IMR-90 (cell line): Measurements from ENCODE around the gene GGPS1. TPM values are rescaled to one million over a fixed set of nuclear protein-coding genes. Genes with fewer than 3 reads are reported as not detected.
"Not testable (repeated sequence)": the region's sequence is repeated elsewhere in the genome, so short reads cannot be mapped to it uniquely, and the experiment has no call there.

ENCODE experiments used
- ATAC-seq: fragments of 200-7000 bp; cut with Tn5 transposase; 2 replicates; pipeline ENCODE4 v1.9.1; 2020; ENCODE audit warnings: low read depth, mild to moderate bottlenecking, moderate library complexity
- BruUV-seq: library from RNA; stranded (reverse); fragments of 400-500 nt; replicated peaks from 2 replicates; lab custom pipeline; 2021; lab: Mats Ljungman, UMichigan
- CTCF ChIA-PET: fragments of 300-600 bp; formaldehyde crosslinking; extraction: SDS; loops from one replicate; lab custom pipeline; 2021; ENCODE audit warnings: antibody characterized with exemption; lab: Yijun Ruan, JAX
- POLR2A ChIA-PET: fragments of 300-600 bp; sonication (Branson Sonifier 250); formaldehyde crosslinking; loops from one replicate; lab custom pipeline; 2022; ENCODE audit warnings: antibody characterized with exemption; ENCODE audit not compliant: unreplicated experiment; lab: Charles Lee
- DNase-seq: peaks from one replicate; pipeline ENCODE4 v3.0.0; 2013
- H2AFZ ChIP-seq: replicated peaks from 2 replicates; pipeline ENCODE3; 2013; ENCODE audit warnings: low read length, mild to moderate bottlenecking; ENCODE audit not compliant: poor library complexity
- H2AK5ac ChIP-seq: 2 replicates; pipeline ENCODE4 v1.6.1; 2013; ENCODE audit warnings: low read depth, low read length, inconsistent platforms
- H2AK9ac ChIP-seq: replicated peaks from 2 replicates; pipeline ENCODE3; 2013; ENCODE audit warnings: mild to moderate bottlenecking, low read depth, low read length, moderate library complexity; ENCODE audit not compliant: poor library complexity
- H2BK120ac ChIP-seq: 2 replicates; pipeline ENCODE4 v1.6.1; 2013; ENCODE audit warnings: low read depth, low read length, inconsistent platforms
- H2BK15ac ChIP-seq: 3 replicates; pipeline ENCODE4 v1.6.1; 2013; ENCODE audit warnings: low read depth, low read length, inconsistent platforms
- H2BK20ac ChIP-seq: 2 replicates; pipeline ENCODE4 v1.6.1; 2013; ENCODE audit warnings: low read depth, mild to moderate bottlenecking, inconsistent platforms, low read length, moderate library complexity
- H2BK5ac ChIP-seq: 2 replicates; pipeline ENCODE4 v1.6.1; 2013; ENCODE audit warnings: mild to moderate bottlenecking, low read depth, low read length, inconsistent platforms; ENCODE audit not compliant: poor library complexity, severe bottlenecking
- H3K14ac ChIP-seq: replicated peaks from 2 replicates; pipeline ENCODE4 v1.6.1; 2013; ENCODE audit warnings: low read depth, low read length, inconsistent platforms
- H3K18ac ChIP-seq: 2 replicates; pipeline ENCODE4 v1.6.1; 2013; ENCODE audit warnings: low read depth, low read length, control low read depth
- H3K23ac ChIP-seq: 2 replicates; pipeline ENCODE4 v1.6.1; 2013; ENCODE audit warnings: low read depth, low read length, inconsistent platforms
- H3K27ac ChIP-seq: 2 replicates; pipeline ENCODE4 v1.5.1; 2013; ENCODE audit warnings: mild to moderate bottlenecking, control low read depth, low read length; ENCODE audit not compliant: insufficient read depth
- H3K27me3 ChIP-seq: 2 replicates; pipeline ENCODE4 v1.6.1; 2013; ENCODE audit warnings: low read length; ENCODE audit not compliant: control insufficient read depth, insufficient read depth
- H3K36me3 ChIP-seq: 2 replicates; pipeline ENCODE4 v1.6.1; 2013; ENCODE audit warnings: low read length, mixed read lengths; ENCODE audit not compliant: control insufficient read depth, insufficient read depth
- H3K4ac ChIP-seq: 2 replicates; pipeline ENCODE4 v1.6.1; 2013; ENCODE audit warnings: low read depth, low read length, inconsistent platforms
- H3K4me1 ChIP-seq: 2 replicates; pipeline ENCODE4 v1.6.1; 2013; ENCODE audit warnings: low read length, mixed read lengths; ENCODE audit not compliant: control insufficient read depth, insufficient read depth
- H3K4me2 ChIP-seq: 2 replicates; pipeline ENCODE4 v1.6.1; 2013; ENCODE audit warnings: low read depth, mild to moderate bottlenecking, control low read depth, low read length, moderate library complexity
- H3K4me3 ChIP-seq: 2 replicates; pipeline ENCODE4 v1.5.1; 2013; ENCODE audit warnings: low read depth, mild to moderate bottlenecking, control low read depth, low read length, moderate library complexity; ENCODE audit not compliant: insufficient read depth
- H3K56ac ChIP-seq: 2 replicates; pipeline ENCODE4 v1.6.1; 2013; ENCODE audit warnings: low read length, inconsistent platforms; ENCODE audit not compliant: insufficient read depth; ENCODE audit errors: extremely low read depth
- H3K79me1 ChIP-seq, 2 experiments: 2 replicates each; pipeline ENCODE4 v1.6.1; 2013; ENCODE audit warnings: low read length in 2 of 2, inconsistent platforms in 1 of 2, low read depth in 1 of 2
- H3K9ac ChIP-seq: 2 replicates; pipeline ENCODE4 v1.6.1; 2013; ENCODE audit warnings: low read depth, low read length, control low read depth
- H3K9me1 ChIP-seq: 2 replicates; pipeline ENCODE4 v1.6.1; 2013; ENCODE audit warnings: low read length, inconsistent platforms; ENCODE audit not compliant: insufficient read depth
- H3K9me3 ChIP-seq: 2 replicates; pipeline ENCODE4 v1.6.1; 2013; ENCODE audit warnings: low read length; ENCODE audit not compliant: control insufficient read depth, insufficient read depth
- H4K20me1 ChIP-seq: 2 replicates; pipeline ENCODE4 v1.6.1; 2013; ENCODE audit warnings: low read length, inconsistent platforms; ENCODE audit not compliant: insufficient read depth
- H4K5ac ChIP-seq: 2 replicates; pipeline ENCODE4 v1.6.1; 2013; ENCODE audit warnings: mild to moderate bottlenecking, low read depth, low read length, control low read depth
- H4K8ac ChIP-seq, 2 experiments: 2 replicates each; pipeline ENCODE4 v1.6.1; 2013; ENCODE audit warnings: low read depth in 2 of 2, low read length in 2 of 2, control low read depth in 1 of 2, inconsistent platforms in 1 of 2
- H4K91ac ChIP-seq: 2 replicates; pipeline ENCODE4 v1.6.1; 2013; ENCODE audit warnings: low read depth, low read length, inconsistent platforms; ENCODE audit not compliant: insufficient read depth
- WGBS, 2 experiments: methylation state at CpG; one replicate each; pipeline versions ENCODE4 v1.1.5 to v1.1.7; 2013; ENCODE audit warnings: missing lambda C conversion rate in 2 of 2; ENCODE audit not compliant: insufficient read length in 1 of 2; ENCODE audit errors: extremely low coverage in 2 of 2; 5-methylcytosine and 5-hydroxymethylcytosine counted together
- dilution Hi-C: fragments of 300-500 bp; cut with HindIII; formaldehyde crosslinking; loops from one replicate; pipeline ENCODE4 v1.14.3; 2018; ENCODE audit warnings: low sequenced_read_pairs; ENCODE audit not compliant: unreplicated experiment
- in situ Hi-C: fragments of 300-500 bp; cut with MboI; formaldehyde crosslinking; loops from 3 replicates; pipeline ENCODE4 v1.14.3; 2019; ENCODE audit warnings: low sequenced_read_pairs, inconsistent platforms, mixed read lengths
- intact Hi-C: fragments of 100-400 bp; cut with micrococcal nuclease; formaldehyde crosslinking; loops from 2 replicates; pipeline ENCODE4 v1.10.0; 2022
- polyA plus RNA-seq, 3 experiments: library from polyadenylated mRNA; depleted of rRNA; stranded (reverse); fragments of >200 nt; gene quantifications; 2 replicates each; pipeline ENCODE4 v1.2.3, GENCODE V29; 2012; ENCODE audit warnings: low replicate concordance in 1 of 3
- total RNA-seq: library from RNA; depleted of rRNA; stranded (reverse); fragments of >200 nt; gene quantifications from 2 replicates; pipeline ENCODE4 v1.2.3, GENCODE V29; 2012

Gene GGPS1
- total and polyA plus RNA-seq, 2 of the 4 experiments (the other 2 are of a cell fraction), result 16.4 to 21.5 TPM

DNA sequence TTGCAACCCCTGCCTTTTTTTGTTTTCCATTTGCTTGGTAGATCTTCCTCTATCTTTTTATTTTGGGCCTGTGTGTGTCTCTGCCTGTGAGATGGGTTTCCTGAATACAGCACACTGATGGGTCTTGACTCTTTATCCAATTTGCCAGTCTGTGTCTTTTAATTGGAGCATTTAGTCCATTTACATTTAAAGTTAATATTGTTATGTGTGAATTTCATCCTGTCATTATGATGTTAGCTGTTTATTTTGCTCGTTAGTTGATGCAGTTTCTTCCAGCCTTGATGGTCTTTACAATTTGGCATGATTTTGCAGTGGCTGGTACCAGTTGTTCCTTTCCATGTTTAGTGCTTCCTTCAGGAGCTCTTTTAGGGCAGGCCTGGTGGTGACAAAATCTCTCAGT is 57.3 kb downstream of the GGPS1 start:
- H3K18ac ChIP-seq, H3K9ac ChIP-seq, in situ Hi-C loops, H2AK5ac ChIP-seq, H2BK120ac ChIP-seq, H3K9me3 ChIP-seq, H2AK9ac ChIP-seq, H2BK15ac ChIP-seq, H4K5ac ChIP-seq, DNase-seq, H3K4ac ChIP-seq, H2AFZ ChIP-seq, H3K27ac ChIP-seq, H2BK5ac ChIP-seq, intact Hi-C loops, BruUV-seq, H3K23ac ChIP-seq, H3K36me3 ChIP-seq, H4K20me1 ChIP-seq, H3K14ac ChIP-seq, H3K4me2 ChIP-seq, dilution Hi-C loops, H4K91ac ChIP-seq, H3K4me1 ChIP-seq, POLR2A ChIA-PET, H3K27me3 ChIP-seq, ATAC-seq, H4K8ac ChIP-seq, H3K9me1 ChIP-seq, H3K4me3 ChIP-seq, H2BK20ac ChIP-seq, H3K56ac ChIP-seq, CTCF ChIA-PET: not testable (repeated sequence)
- peaks cover 5 to 16% of the 10 kb centered on the region in 2 experiments; a peak in 3 of 4 replicates for H3K79me1 ChIP-seq
- WGBS, 2 experiments, result no CpG with 5 or more reads among the region's 1 CpG
